Astrocyte of the hippocampus (primary cell): ENCODE data around the gene NRGN.
A peak's percentile ranks its signal among the peaks of the same experiment; 100 is the strongest.

Source experiments
- DNase-seq: peaks from one replicate; pipeline ENCODE4 v3.0.0; 2011; ENCODE audit warnings: low read depth, low spot score

NRGN gene

GRCh38 chr11:124739479-124740276 is at the start of gene NRGN:
Gene NRGN, plus strand, starts transcription at chr11:124739942. Its CDS starts 143 bp downstream, at chr11:124740085.
- peak; percentile 96 for DNase-seq

DNA sequence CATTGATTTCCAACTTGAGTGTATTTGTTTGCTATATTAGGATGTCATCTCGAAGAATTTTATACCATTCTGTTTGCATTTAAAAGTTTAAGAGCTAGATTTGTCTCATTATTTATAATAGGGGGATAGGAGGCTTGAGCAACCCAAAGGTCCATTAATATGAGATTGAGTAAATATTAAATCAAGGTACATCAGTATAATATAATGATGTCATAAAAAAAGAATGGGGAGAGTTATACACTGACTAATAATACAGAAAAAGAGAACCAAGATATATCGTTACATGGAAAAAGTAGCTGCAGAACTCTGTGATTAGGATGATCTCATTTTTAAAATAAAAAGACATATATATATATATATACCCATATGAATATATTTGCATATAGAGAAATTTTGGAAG is 46.6 kb upstream of the NRGN start:
- no peak for DNase-seq

DNA sequence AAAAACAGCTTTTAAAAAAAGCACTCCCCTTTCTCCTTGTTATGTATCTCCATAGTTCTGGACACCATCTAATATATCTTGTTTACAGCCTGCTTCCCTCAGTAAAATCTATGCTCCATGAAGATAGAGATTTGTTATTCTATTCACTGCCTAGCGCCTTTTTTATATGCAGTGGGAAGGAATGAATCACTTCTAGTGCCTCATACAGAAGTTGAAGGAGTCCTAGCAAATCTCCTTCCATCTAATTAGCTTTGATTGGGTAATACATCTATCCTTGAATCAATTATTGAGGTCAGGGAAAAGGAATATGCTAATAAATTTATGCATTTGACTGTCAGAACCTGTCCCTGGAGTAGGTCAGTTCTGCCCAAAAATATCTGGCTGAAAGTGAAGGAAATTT is 40.2 kb upstream of the NRGN start:
- DNase-seq: no peak

- DNase-seq: no peak
These were observed 39.7 kb upstream of the NRGN start for GRCh38 chr11:124700028-124700427.

- DNase-seq: no peak
These were observed 31.9 kb upstream of the NRGN start for GRCh38 chr11:124707829-124708228.

DNA sequence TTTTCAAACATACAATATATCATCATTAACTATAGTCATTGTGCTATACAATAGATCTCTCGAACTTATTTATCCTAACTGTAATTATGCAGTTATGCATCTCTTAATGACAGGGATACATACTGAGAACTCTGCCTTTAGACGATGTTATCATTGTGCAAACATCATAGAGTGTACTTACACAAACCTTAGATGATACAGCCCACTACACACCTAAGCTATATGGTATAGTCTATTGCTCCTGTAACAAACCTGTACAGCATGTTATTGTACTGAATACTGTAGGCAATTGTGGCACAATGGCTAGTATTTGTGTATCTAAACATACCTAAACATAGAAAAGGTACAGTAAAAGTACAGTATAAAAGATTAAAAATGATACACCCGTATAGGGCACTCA is 27.4 kb upstream of the NRGN start:
- DNase-seq: no peak

- DNase-seq: peak; percentile 70
These were observed 23.2 kb upstream of the NRGN start for GRCh38 chr11:124716591-124716990.

- DNase-seq: no peak
These were observed 22.3 kb upstream of the NRGN start for GRCh38 chr11:124717421-124717785.

GRCh38 chr11:124717786-124718651 is 21.7 kb upstream of the NRGN start:
- DNase-seq: peak; percentile 82

DNA sequence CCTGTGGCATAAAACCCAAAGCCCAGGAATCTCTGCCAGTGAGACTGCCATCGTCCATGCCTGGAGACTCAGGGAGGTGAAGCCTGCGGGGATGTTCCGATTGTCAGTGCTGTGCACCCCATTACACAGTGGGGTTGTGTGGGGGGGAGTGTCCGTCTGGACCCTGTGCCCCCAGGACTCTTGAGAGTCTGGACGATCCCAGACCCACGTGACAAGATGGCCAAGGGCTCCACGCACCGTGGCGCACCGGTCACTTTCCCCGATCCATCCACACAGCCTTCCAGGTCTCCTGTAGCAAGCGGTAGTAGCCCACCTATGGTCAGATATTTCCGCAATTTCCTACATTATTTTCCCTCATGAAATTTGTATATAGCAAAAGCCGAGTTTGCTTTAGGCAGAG is 20.9 kb upstream of the NRGN start:
- no peak for DNase-seq

DNA sequence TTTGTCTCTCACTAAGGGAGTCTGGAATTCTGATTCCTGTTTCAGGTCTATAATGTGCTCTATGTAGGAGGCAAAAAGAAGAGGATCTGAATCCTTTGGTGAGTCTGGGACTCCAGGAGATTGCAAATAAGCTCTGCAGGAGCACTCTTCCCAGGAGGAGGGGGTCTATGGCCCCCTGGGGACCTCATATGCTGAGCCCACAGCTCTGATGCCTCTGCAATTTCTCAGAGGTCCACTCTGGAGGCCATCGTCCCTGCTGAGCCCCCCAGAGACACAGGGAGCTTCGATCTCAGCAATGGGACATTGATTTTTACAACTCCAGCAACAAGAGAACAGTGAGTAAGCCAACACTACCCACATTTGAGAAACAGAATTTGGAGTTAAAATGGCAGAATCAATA is 20.2 kb upstream of the NRGN start:
- no peak for DNase-seq

GRCh38 chr11:124722176-124722575 is 17.6 kb upstream of the NRGN start:
- DNase-seq: no peak

GRCh38 chr11:124724979-124725718 is 14.6 kb upstream of the NRGN start:
- no peak for DNase-seq

- no peak for DNase-seq
These were observed 14.0 kb upstream of the NRGN start for GRCh38 chr11:124725719-124726105.

DNA sequence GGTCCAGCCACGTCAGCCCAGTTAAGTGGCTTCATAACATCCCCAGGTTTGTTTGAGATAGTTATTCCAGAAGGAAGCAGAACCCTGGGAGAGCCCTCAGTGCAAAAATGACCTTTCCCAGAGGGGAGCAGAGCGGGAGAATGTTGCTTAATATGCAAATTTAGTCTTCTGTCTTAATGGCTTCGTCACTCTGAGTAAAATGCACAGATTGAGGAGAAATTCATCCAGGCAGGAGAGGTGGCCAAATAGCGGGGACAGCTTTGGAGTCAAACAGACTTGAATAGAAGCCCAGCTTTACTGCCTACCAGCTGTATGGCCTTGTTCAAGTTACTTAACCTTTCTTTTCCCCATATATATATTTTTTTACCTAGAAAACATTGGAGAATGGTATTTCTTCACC is 12.3 kb upstream of the NRGN start:
- no peak for DNase-seq

DNA sequence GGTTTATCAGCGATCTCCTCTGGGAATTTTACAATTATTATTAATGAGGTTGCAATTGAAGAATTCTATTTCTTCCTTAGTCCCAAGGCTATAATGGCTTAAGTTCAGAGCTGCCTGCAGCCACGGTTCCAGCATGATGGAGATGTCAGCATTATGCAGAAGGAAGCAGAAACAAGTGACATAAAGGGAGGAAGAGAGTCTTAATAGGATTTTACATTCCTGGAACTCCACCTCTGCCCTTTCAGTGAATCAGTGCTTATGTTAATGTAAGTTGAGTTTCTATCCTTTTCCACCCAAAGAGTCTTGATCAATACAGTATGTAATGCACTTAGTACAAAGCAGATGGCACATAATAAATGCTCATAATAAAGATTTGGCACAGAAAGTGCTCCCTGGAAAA is 11.6 kb upstream of the NRGN start:
- no peak for DNase-seq

DNA sequence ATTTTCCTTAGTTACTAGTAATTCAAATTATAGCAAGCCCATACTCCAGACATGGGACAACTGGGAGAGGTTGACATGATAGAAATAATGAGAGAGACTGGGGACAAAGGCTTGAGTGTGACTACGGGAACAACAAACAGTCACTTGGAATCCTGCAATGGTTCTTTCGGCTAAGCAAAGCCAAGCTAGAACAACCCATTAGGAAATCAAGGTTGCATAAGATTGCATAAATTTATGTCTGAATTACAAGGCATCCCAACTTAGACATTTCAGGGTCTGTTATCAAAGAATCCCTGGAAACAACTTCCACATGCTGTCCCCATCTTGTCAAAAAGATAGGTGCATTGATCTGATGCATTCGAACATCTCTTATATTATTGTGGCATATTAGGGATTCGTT is 10.2 kb upstream of the NRGN start:
- no peak for DNase-seq

- no peak for DNase-seq
These were observed 7.5 kb upstream of the NRGN start for GRCh38 chr11:124732230-124732629.

DNA sequence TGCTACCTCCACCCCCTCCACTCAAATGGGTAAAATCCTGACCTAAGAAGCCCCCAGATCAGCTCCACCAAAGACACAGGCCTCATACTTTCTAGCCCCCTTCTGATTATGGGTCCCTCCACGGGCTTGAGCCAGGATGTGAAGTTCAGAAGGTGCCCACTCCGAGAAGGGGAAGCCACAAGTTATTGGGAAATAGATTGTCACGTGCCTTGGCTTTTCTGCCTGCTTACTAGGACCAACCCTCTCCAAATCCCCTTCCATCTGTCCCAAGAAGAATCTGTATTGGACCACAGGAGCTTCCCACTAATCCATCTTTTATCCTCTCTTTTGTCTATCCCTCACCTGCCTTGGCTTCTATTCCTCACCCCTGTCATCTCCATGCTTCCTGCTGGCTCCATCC is 3.0 kb upstream of the NRGN start:
- DNase-seq: no peak

DNA sequence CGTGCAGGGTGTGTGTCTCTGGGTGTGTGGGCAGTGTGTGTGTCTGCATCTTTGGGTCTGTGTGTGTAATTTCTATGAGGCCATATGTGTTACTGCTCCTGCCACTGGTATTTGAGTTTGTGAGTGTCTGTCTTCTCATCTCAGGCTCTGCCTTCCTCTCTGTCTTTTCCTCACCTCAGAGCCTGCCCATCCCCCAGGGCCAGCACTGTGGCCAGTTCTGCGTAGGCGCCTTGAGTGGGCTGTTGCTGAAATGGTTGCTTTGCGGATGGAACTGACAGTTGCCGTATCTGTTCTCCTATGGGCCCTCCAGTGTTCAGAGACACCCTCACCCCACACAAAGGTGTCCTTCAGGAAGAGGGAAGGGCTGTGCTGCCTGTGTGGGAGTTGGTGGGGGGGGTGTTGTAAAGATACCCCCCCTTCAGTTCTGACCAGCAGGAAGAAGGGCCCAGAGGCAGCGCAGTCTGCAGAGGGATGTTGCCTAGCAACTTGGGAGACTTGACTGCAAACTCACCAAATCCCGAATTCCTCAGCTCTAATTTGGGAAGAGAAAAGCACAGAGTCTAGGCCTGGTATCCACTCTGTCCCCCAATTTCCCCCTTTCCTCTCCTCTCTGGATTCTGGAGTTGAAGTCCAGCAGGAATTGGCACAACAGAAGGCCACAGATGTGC is 2.0 kb upstream of the NRGN start:
- no peak for DNase-seq

- no peak for DNase-seq
These were observed 846 bp upstream of the NRGN start for GRCh38 chr11:124738713-124739478.
